K562 (cell line): Measurements from ENCODE around the gene SLC12A9. TPM values are rescaled to one million over a fixed set of nuclear protein-coding genes. Genes with fewer than 3 reads are reported as not detected.

Experiments used
- ATAC-seq: fragments of 200-7000 bp; cut with Tn5 transposase; 3 replicates; pipeline ENCODE4 v1.9.1; 2020; ENCODE audit warnings: moderate library complexity
- BruUV-seq: library from RNA; stranded (reverse); fragments of 400-500 nt; replicated peaks from 2 replicates; lab custom pipeline; 2021; lab: Mats Ljungman, UMichigan
- CTCF ChIA-PET: fragments of 300-600 bp; formaldehyde crosslinking; extraction: SDS; loops from one replicate; lab custom pipeline; 2021; ENCODE audit warnings: low intra/inter-chr PET ratio; lab: Yijun Ruan, JAX
- POLR2A ChIA-PET: fragments of 300-600, 350-650 bp; sonication (Branson Sonifier 250); formaldehyde crosslinking; extraction: SDS; loops from one replicate; lab custom pipeline; 2021; ENCODE audit warnings: antibody characterized with exemption, inconsistent platforms; lab: Yijun Ruan, JAX
- DNase-seq, 4 experiments: peaks; one replicate each; pipeline versions ENCODE4 v3.0.0 to v3.0.0-alpha.2; 2011 to 2018; ENCODE audit warnings: low spot score in 3 of 4, mixed read lengths in 3 of 4; ENCODE audit errors: extremely low read depth in 1 of 4
- FAIRE-seq: peaks from 2 replicates; lab custom pipeline; 2011; peaks lifted over from hg19 to GRCh38; lab: Jason Lieb, UNC
- H2AFZ ChIP-seq: 2 replicates; pipeline ENCODE4 v1.6.0; 2011; ENCODE audit warnings: low read depth, low read length, control low read depth, inconsistent platforms
- H3K27ac ChIP-seq: fragments of 200-600 bp; 3 replicates; pipeline ENCODE4 v1.8.0; 2011; ENCODE audit warnings: low read depth, mild to moderate bottlenecking, control low read depth, inconsistent platforms, low read length, moderate library complexity, mixed read lengths; ENCODE audit errors: extremely low read depth
- H3K27me3 ChIP-seq, 2 experiments: fragments of 300-600 bp in 1 of 2; 2 replicates in 1 of 2; 3 replicates in 1 of 2; pipeline versions ENCODE4 v1.6.0 to v1.8.0; 2011; ENCODE audit warnings: inconsistent platforms in 2 of 2, low read length in 2 of 2, mild to moderate bottlenecking in 1 of 2, mixed read lengths in 1 of 2, moderate library complexity in 1 of 2; ENCODE audit not compliant: control insufficient read depth in 2 of 2, insufficient read depth in 2 of 2
- H3K36me3 ChIP-seq: fragments of 300-600 bp; 3 replicates; pipeline ENCODE4 v1.8.0; 2011; ENCODE audit warnings: mild to moderate bottlenecking, low read length, inconsistent platforms; ENCODE audit not compliant: control insufficient read depth, insufficient read depth
- H3K4me1 ChIP-seq, 2 experiments: fragments of 200-600 bp in 1 of 2; replicated peaks in 1 of 2; 2 replicates in 1 of 2; 3 replicates in 1 of 2; pipeline versions ENCODE4 v1.5.1 to v1.8.0; 2011; ENCODE audit warnings: inconsistent platforms in 2 of 2, low read length in 2 of 2, mild to moderate bottlenecking in 1 of 2, mixed read lengths in 1 of 2, moderate library complexity in 1 of 2; ENCODE audit not compliant: control insufficient read depth in 2 of 2, insufficient read depth in 2 of 2
- H3K4me2 ChIP-seq: 2 replicates; pipeline ENCODE4 v1.6.1; 2011; ENCODE audit warnings: low read length, control low read depth, inconsistent platforms, mixed read lengths; ENCODE audit not compliant: insufficient read depth
- H3K4me3 ChIP-seq: fragments of 200-600 bp; sonication (generic), shearing (Covaris generic); 2 replicates; pipeline ENCODE4 v1.5.1; 2016; ENCODE audit warnings: control low read depth, inconsistent platforms
- H3K79me2 ChIP-seq: fragments of 200-600 bp; 3 replicates; pipeline ENCODE4 v1.8.0; 2011; ENCODE audit warnings: low read length, inconsistent platforms; ENCODE audit not compliant: control insufficient read depth, insufficient read depth
- H3K9ac ChIP-seq, 2 experiments: 2 replicates each; pipeline versions ENCODE4 v1.6.0 to v1.6.1; 2011; ENCODE audit warnings: low read depth in 2 of 2, low read length in 2 of 2, control low read depth in 1 of 2, inconsistent platforms in 1 of 2, mild to moderate bottlenecking in 1 of 2, mixed read lengths in 1 of 2; ENCODE audit not compliant: insufficient read depth in 1 of 2
- H3K9me1 ChIP-seq: one replicate; pipeline ENCODE4 v1.6.0; 2011; ENCODE audit warnings: inconsistent platforms, mild to moderate bottlenecking, low read length, moderate library complexity; ENCODE audit not compliant: control insufficient read depth, insufficient read depth
- H3K9me3 ChIP-seq: replicated peaks from 2 replicates; pipeline ENCODE4 v1.5.1; 2011; ENCODE audit warnings: low read depth, low read length, inconsistent platforms; ENCODE audit not compliant: control insufficient read depth, insufficient read depth
- H4K20me1 ChIP-seq: replicated peaks from 2 replicates; pipeline ENCODE4 v1.6.1; 2011; ENCODE audit warnings: low read length, inconsistent platforms, mixed read lengths; ENCODE audit not compliant: control insufficient read depth, insufficient read depth
- CBX2 ChIP-seq: fragments of 200-600 bp; sonication (generic); IDR thresholded peaks from one replicate; pipeline ENCODE4 v1.6.1; 2012; ENCODE audit warnings: mild to moderate bottlenecking, low read length, inconsistent platforms; ENCODE audit not compliant: insufficient read depth, poor library complexity, severe bottlenecking
- EWSR1 ChIP-seq: fragments of 450-650 bp; IDR thresholded peaks from 2 replicates; pipeline ENCODE4 v1.6.1; 2018; ENCODE audit warnings: borderline replicate concordance, mild to moderate bottlenecking, low read depth, moderate library complexity; ENCODE audit not compliant: partially characterized antibody
- MIER1 ChIP-seq: fragments of 450-650 bp; IDR thresholded peaks from 2 replicates; pipeline ENCODE4 v1.6.1; 2016; ENCODE audit warnings: antibody characterized with exemption, mild to moderate bottlenecking, low read depth
- MLX ChIP-seq, 2 experiments: fragments of 450-650 bp in 1 of 2; sonication (generic) in 1 of 2; formaldehyde crosslinking; conservative IDR thresholded peaks; 2 replicates each; pipeline versions ENCODE4 v1.4.0 to v1.8.1; 2020 to 2022; ENCODE audit warnings: mild to moderate bottlenecking in 1 of 2, missing genetic modification reagents in 1 of 2
- POLR2A ChIP-seq: fragments of 450-650 bp; conservative IDR thresholded peaks from 2 replicates; pipeline ENCODE4 v1.6.1; 2016
- RBFOX2 ChIP-seq: fragments of 200-400 bp; formaldehyde crosslinking; IDR thresholded peaks from 2 replicates; pipeline ENCODE4 v1.6.1; 2017; ENCODE audit warnings: low read depth, mild to moderate bottlenecking, low read length, moderate library complexity
- SNAPC5 ChIP-seq: fragments of 250-450 bp; sonication (Bioruptor Pico); IDR thresholded peaks from 2 replicates; pipeline ENCODE4 v1.8.0; 2021; ENCODE audit warnings: moderate library complexity, mild to moderate bottlenecking, inconsistent platforms
- SRSF7 ChIP-seq: fragments of 200-400 bp; formaldehyde crosslinking; optimal IDR thresholded peaks from 2 replicates; pipeline ENCODE3; 2017; ENCODE audit warnings: mild to moderate bottlenecking, low read depth, low read length
- SUPT5H ChIP-seq: fragments of 450-650 bp; IDR thresholded peaks from 2 replicates; pipeline ENCODE4 v1.6.1; 2016
- TFE3 ChIP-seq: fragments of 450-650 bp; formaldehyde crosslinking; IDR thresholded peaks from 2 replicates; pipeline ENCODE4 v1.4.0; 2020; ENCODE audit warnings: mild to moderate bottlenecking, mixed read lengths
- XRCC4 ChIP-seq: IDR thresholded peaks from one replicate; pipeline ENCODE4 v1.6.1; 2011; ENCODE audit not compliant: insufficient read depth, insufficient read length; ENCODE audit errors: extremely low read depth
- ZBTB43 ChIP-seq: sonication (generic); formaldehyde crosslinking; IDR thresholded peaks from 2 replicates; pipeline ENCODE4 v1.8.0; 2023; ENCODE audit warnings: mild to moderate bottlenecking, missing genetic modification reagents
- WGBS: fragments of 100-300 bp; shearing (Covaris generic); methylation state at CpG from one replicate; pipeline ENCODE4 v1.1.6; 2016; ENCODE audit warnings: low coverage, mixed read lengths; ENCODE audit not compliant: insufficient coverage; ENCODE audit errors: missing lambda C conversion rate; 5-methylcytosine and 5-hydroxymethylcytosine counted together
- in situ Hi-C: fragments of 300-500 bp; cut with MboI; formaldehyde crosslinking; loops from 4 replicates; pipeline ENCODE4 v1.15.0; 2018; ENCODE audit warnings: inconsistent platforms, mixed read lengths
- intact Hi-C: fragments of 100-400 bp; cut with micrococcal nuclease; formaldehyde crosslinking; loops from 2 replicates; pipeline ENCODE4 v1.14.2; 2022
- polyA plus RNA-seq, 8 experiments: library from polyadenylated mRNA; depleted of rRNA in 4 of 8; stranded (reverse) in 5 of 8; unstranded in 3 of 8; fragments of >200 nt; fragmentation: Nextera tagmentation in 2 of 8; fragmentation: Illumina TruSeq in 1 of 8; extraction: Ambion mirVana in 2 of 8; extraction: Trizol in 1 of 8; gene quantifications; 2 replicates each; pipeline versions ENCODE4 v1.2.1 to v1.2.3, GENCODE V29; 2011 to 2014; ENCODE audit warnings: inconsistent platforms in 1 of 8, missing spikeins in 1 of 8
- total RNA-seq, 7 experiments: library from RNA; depleted of rRNA in 6 of 7; stranded (reverse); fragments of >200 nt in 6 of 7; fragmentation: Illumina TruSeq in 2 of 7; extraction: Trizol in 2 of 7; gene quantifications; 2 replicates each; pipeline versions ENCODE4 v1.2.1 to v1.2.3, GENCODE V29; 2011 to 2021; ENCODE audit warnings: low replicate concordance in 1 of 7

SLC12A9 gene
- total and polyA plus RNA-seq, 9 of the 15 experiments (the other 6 are each of a cell fraction or from before 2014, with no cell fraction given): 0.06 to 20.2 (median 10.7) TPM

- H3K4me1 ChIP-seq: peaks cover 0 to 35% of the 10 kb centered on the region in 2 experiments; a peak in 3 of 5 replicates
- no peak overlapping the region for H3K4me3 ChIP-seq
- 70% methylated on average over 6 of the region's 6 CpGs for WGBS
- ATAC-seq (no peak), DNase-seq (peak in 1 of 4 experiments; percentile 6), FAIRE-seq (peak; percentile 26)
- CTCF ChIA-PET: no interaction called here
- TF ChIP-seq EWSR1 (no peak), SNAPC5 (CRISPR knock-in tag) (no peak), SUPT5H (peak; percentile 37; the same call in 1 of the 2 replicates), POLR2A (peak; percentile 48; the same call in 1 of the 2 replicates), MIER1 (peak; percentile 56; the same call in 1 of the 2 replicates)
- H3K4me2 ChIP-seq: no peak overlapping the region
- no peaks in the 10 kb centered on the region for H3K9me1 ChIP-seq
- intact Hi-C loops (no loop called here), in situ Hi-C loops (no loop called here)
- POLR2A ChIA-PET: interaction anchor here (0.6 to 0.8 kb wide), 3 partner anchors 14 to 56 kb away, joined by 3 to 4 read pairs (median 3); partner anchors contain the start of gene SRRT
- peak overlapping the region in 1 of 2 experiments; percentile 65; a peak in 2 of 4 replicates for H3K9ac ChIP-seq
- BruUV-seq: no TSS peak
- no peaks in the 10 kb centered on the region for H3K27me3 ChIP-seq
- no peaks in the 10 kb centered on the region for H4K20me1 ChIP-seq
- no peaks in the 10 kb centered on the region for H3K9me3 ChIP-seq
- H2AFZ ChIP-seq: no peak overlapping the region
- H3K36me3 ChIP-seq: peaks cover 96% of the 10 kb centered on the region
- peaks cover 5% of the 10 kb centered on the region; the same call in 1 of the 3 replicates for H3K79me2 ChIP-seq
- H3K27ac ChIP-seq: 0 out of 3 replicates have a peak overlapping the region, but pooled peaks have one; percentile 19
These were observed 33.7 kb upstream of the SLC12A9 start for GRCh38 chr7:100818825-100819224.

GRCh38 chr7:100819586-100819985 lies 32.9 kb upstream of the SLC12A9 start:
- CTCF ChIA-PET: no interaction called here
- Histone ChIP-seq H3K79me2 (peaks cover 13% of the 10 kb centered on the region), H3K4me1 (peaks cover under 1 to 41% of the 10 kb centered on the region in 2 experiments; a peak in 4 of 5 replicates), H3K9me3 (no peaks in the 10 kb centered on the region), H3K4me2 (no peak overlapping the region), H3K36me3 (peaks cover 96% of the 10 kb centered on the region; the same call in 2 of the 3 replicates), H2AFZ (no peak overlapping the region), H4K20me1 (no peaks in the 10 kb centered on the region), H3K27ac (no peak overlapping the region), H3K4me3 (no peak overlapping the region), H3K27me3 (no peaks in the 10 kb centered on the region), H3K9me1 (peaks cover 4% of the 10 kb centered on the region), H3K9ac (peak overlapping the region in 1 of 2 experiments; percentile 65; a peak in 2 of 4 replicates)
- intact Hi-C loops (no loop called here), in situ Hi-C loops (no loop called here)
- BruUV-seq: no TSS peak
- POLR2A ChIA-PET: no interaction called here
- DNase-seq (peak in 2 of 4 experiments; percentile 15 to 19), FAIRE-seq (no peak), ATAC-seq (no peak)
- TF ChIP-seq TFE3 (CRISPR knock-in tag) (no peak), RBFOX2 (peak; percentile 47; the same call in 1 of the 2 replicates), MLX (CRISPR knock-in tag; conservative IDR thresholded peaks at IDR 0.05) (no peak), ZBTB43 (CRISPR knock-in tag) (no peak), XRCC4 (no peak), CBX2 (no peak), SRSF7 (no peak)
- 96% methylated on average over 23 of the region's 23 CpGs for WGBS
